CD4-positive, alpha-beta T cell treated with Interleukin-6 at 100 ng/mL for 8 hours (primary cell): Measurements from ENCODE around the gene ZNF598.

ENCODE experiments used
- DNase-seq: peaks from one replicate; pipeline ENCODE4 v3.0.0-alpha.2; 2020; ENCODE audit warnings: mixed read lengths, low spot score

The ZNF598 gene

DNA sequence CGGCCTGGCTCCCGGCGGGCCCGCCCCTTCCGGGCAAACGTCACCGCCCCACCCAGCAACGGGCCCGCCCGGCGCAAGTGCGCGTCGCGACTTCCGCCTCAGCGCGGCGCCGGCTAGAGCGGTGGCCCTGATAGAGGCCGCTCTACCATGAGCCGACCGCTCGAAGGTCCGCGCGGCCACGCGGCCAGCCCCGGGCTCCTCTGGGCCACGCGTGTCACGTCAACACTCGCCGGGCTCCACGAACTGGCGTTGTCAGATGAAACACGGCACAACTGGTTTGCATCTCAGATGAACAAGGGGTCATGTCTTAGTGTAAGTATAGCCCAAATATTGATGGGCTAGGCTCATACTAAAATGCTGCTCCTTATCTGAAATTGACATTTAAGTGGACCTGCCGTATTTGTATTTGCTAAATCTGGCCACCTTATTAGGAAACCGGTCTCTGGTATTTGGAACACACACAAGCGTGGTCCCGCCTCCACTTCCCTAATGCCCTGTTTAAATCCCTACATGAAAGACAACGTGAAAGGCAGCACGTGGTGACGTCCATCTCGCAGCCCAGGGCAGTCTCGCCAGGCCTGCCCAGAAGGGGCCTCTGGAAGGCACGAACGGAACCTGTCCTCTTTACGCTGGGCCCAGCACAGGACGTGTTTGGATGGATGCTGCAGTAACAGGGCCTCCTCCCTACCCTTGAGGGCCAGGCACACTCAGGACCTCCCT is at the start of gene ZNF598:
Gene ZNF598, minus strand, starts transcription at position 31 of the 720 bp plus-strand sequence.
- peak; percentile 68 for DNase-seq

DNA sequence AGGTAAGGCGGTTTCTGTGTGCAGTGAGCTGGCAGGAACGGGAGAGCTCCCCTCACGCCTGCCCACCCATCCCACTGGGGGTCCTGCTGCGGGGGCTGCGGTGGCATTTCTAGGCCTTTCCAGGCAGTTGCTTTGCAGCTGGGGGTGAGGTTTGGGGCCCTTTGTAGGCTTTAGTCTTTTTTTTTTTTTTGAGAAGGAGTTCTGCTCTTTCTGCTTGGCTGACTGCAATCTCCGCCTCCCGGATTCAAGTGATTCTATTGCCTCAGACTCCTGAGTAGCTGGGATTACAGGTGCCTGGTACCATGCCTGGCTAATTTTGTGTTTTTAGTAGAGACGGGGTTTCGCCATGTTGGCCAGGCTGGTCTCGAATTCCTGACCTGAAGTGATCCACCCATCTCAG is 49.3 kb upstream of the ZNF598 start:
- DNase-seq: no peak

DNA sequence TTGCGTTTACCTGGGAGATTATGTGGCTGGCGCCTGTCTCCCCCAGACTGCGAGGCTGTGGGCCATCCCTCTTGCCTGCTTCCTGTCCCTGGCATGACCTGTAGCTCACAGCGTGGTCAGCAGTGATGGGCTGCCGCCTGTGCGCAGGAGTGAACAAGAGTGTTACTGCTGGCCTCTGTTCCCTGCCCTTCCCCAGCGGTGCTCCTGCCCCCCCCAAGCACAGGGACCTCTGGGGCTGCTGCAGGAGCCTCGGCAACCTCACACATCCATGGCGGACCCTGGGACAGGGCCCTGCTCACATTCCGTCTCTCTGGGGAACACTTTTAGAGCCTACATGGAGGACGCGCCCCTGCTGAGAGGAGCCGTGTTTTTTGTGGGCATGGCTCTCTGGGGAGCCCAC is 48.8 kb upstream of the ZNF598 start:
- no peak for DNase-seq

DNA sequence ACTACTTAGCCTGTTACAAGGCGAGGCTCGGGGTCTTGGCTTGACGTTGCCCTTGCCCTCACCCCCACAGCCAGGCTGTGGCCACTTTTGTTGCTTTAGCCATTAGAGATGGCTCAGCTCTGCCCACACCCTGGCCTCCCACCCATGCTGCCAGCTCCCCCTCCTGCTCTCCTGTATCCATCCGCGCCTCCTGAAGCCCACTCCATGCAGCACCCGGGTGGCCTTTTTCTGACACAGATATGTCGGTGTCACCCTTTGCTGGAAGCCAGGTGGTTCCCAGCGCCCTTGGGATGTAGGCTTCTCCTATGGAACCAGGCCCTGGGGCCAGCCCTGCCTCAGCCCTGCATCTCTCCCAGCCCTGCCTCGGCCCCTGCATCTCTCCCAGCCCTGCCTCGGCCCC is 47.8 kb upstream of the ZNF598 start:
- no peak for DNase-seq

DNA sequence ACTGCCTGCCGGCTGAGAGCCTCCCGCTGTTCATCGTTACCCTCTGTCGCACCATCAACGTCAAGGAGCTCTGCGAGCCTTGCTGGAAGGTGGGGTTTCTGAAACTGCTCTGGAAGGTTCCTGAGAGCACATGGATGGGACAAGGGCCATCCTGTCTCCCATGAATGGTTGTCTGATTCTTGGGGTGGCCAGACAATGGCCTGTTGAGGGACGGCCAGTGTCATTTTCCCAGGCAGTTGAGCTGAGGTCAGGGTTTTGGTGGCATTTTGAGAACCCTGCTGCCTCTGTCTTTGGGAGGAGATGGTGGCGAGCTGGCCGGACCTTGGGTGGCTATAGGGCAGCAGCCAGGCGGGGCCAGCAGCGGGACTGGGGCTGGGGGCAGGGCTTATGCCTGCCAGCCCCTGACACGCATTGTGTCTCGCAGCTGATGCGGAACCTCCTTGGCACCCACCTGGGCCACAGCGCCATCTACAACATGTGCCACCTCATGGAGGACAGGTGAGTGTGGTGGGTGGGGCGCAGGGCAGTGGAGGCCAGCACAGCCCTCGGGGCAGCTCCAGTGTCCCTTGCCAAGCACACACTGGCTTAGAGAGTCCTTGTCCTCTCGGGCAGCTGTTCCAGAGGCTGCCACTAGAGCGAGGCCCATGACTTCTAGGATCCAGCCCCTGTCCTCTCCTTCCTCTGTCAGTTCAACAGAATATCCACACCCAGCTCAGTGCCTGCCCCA is 47.2 kb upstream of the ZNF598 start:
- DNase-seq: no peak

DNA sequence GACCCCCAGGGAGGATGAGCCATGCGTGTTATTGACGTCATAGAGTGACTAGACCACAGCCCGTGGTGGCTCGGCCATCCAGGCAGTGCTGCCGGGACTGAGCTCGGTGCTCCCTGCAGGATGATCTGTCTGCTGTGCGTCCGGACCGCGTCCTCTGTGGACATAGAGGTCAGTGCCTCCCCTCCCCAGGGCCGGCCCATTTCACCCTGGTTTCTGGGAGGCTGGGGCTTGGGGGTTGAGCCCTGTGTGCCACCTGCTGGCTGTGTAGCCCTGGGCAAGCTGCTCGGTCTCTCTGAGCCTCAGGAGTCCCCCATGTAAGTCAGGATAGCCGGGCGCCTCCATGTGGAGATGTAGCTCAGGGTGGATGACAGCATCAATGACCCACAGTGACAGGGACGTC is 46.5 kb upstream of the ZNF598 start:
- no peak for DNase-seq

DNA sequence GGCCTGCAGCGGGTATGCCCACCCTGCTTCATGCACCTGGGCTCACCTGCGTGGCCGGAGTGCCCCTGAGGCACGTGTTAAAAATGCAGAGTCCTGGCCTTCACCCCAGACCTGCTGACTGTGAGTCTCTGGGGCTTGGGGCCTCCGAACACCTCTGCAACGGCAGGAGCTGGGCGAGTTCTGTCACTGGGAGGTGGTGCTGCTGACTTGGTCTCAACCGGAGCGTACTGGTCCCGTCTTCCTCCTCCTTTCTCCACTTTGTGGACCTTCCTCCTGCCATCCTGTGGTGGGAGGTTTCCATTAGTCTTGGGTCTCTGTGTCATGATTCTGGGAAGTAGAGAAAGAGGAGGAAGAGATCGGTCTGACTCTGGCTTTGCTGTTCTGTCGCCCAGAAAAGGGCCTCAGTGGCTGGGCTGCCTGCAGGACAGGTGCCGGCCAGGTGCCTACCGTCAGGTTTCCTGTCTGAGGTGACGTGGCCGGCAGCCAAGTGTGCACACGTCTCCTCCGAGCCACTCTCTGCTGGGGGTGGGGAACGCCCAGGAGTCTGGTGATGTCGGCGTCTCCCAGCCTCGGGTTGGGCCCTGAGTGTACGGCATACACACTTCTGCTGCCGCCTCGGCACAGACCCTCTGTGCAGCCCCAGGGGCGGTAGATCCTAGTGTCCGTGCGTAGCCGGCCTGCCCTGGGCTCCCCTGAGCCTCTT is 45.1 kb upstream of the ZNF598 start:
- DNase-seq: no peak

DNA sequence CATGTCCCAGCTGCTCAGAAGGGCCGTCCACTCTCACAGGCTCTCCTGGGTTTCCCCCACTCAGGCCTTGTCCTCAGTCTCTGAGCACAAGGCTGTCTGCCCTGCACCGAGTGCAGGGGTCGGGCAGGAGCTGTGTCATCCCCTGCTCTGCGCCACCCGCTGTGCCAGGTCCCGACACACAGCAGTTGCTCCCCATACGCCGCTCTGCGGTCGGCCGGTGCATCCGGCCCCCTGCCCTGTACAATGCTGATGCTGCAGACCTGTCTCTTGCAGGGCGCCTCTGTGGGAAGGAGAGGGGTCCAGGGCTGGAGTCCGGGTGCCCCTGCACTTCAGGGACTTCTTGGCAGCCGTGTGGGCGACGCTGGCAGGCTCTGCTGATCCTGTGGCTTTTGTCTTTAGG is 44.3 kb upstream of the ZNF598 start:
- DNase-seq: no peak

DNA sequence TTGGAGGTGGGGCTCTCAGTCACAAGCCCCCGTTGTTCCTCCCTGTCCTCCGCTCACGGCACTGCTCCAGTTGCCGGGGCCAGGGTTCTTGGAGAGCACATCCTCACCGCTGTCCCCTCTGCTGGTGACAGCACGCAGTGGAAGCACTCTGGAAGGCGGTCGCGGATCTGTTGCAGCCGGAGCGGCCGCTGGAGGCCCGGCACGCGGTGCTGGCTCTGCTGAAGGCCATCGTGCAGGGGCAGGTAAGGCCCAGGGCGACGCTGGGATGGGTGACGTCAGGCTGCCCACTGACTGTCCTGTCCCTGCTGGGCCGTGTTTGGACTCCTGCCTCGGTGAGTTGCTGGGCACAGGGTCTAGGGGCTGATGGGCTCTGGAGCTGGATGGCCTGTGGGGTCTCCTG is 43.6 kb upstream of the ZNF598 start:
- no peak for DNase-seq

DNA sequence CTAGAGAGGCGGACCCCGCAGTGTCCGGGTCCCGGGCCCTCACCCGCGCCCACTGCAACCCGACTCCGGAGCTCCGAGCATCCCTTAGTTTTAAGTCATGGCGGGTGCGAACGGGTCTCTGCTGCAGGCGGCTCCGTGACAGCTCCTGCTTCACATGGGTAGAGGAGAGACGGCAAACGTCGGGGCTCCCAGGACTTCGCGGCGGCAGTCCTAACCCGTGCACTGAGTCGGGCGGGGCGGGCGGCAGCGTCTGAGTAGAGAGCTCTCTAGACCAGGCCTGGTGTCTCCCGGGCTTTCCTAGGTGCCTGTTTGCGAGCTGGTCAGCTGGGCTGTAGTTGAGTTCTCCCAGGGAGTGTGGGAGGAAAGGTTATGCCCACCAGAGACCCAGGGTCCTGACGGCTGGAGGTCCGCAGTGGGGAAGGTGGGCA is 38.5 kb upstream of the ZNF598 start:
- no peak for DNase-seq

DNA sequence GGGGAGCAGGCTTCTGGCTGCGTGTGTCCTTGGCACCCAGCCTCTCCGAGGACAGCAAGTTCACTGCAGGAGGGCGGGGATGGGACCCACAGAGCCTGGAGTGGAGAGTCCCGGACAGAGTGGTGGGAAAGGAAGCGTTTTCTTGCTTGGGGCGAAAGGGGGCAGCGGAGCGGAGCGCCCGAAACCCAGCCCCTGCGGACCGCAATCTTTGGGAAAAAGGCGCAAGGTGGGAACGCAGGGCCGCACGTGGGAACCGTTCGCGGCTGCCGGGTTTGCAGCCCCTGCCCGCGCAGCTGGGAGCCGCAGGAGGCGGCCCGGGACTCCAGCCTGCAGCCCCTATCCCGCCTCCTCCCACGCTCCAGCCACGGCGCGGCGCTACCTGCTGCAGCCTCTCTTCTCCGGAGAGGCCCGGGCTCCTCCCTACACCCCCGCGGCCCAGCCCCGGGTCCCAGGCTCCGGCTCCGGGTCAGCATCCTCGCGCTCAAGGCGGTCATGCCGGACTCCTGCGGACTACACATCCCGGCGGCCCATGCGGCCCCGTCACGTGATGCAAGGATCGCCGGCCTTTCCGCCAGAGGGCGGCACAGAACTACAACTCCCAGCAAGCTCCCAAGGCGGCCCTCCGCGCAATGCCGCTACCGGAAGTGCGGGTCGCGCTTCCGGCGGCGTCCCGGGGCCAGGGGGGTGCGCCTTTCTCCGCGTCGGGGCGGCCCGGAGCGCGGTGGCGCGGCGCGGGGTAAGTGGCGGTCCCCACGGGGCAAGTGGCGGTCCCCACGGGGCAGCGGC is 37.9 kb upstream of the ZNF598 start, which contains the start of the genes NTHL1 and TSC2:
Gene NTHL1, minus strand, starts transcription at position 505 of the 786 bp plus-strand sequence. Its CDS starts 11 bp downstream, at position 494.
Gene TSC2, plus strand, starts transcription at position 656 of the 786 bp plus-strand sequence. CDS start 631 bp downstream, outside the sequence.
- DNase-seq: peak; percentile 92

DNA sequence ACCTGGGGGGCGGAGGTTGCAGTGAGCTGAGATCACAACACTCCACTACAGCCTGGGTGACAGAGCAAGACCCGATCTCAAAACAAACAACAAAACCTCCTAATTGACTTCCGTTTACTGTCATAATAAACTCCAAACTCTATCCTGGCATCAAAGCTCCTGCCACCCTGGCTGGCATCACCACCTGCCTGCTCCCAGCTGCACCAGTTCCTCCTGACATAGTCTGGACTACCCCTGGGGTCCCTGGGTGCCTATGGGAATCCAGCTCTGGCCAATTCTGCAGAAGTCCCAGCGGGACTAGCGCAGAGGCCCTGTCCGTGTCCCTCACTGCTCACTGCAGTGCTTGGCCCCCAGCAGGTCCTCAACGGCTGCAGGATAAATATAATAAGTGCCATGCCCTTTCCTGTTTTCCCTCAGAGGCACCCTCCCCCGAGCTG is 37.3 kb upstream of the ZNF598 start:
- no peak for DNase-seq

DNA sequence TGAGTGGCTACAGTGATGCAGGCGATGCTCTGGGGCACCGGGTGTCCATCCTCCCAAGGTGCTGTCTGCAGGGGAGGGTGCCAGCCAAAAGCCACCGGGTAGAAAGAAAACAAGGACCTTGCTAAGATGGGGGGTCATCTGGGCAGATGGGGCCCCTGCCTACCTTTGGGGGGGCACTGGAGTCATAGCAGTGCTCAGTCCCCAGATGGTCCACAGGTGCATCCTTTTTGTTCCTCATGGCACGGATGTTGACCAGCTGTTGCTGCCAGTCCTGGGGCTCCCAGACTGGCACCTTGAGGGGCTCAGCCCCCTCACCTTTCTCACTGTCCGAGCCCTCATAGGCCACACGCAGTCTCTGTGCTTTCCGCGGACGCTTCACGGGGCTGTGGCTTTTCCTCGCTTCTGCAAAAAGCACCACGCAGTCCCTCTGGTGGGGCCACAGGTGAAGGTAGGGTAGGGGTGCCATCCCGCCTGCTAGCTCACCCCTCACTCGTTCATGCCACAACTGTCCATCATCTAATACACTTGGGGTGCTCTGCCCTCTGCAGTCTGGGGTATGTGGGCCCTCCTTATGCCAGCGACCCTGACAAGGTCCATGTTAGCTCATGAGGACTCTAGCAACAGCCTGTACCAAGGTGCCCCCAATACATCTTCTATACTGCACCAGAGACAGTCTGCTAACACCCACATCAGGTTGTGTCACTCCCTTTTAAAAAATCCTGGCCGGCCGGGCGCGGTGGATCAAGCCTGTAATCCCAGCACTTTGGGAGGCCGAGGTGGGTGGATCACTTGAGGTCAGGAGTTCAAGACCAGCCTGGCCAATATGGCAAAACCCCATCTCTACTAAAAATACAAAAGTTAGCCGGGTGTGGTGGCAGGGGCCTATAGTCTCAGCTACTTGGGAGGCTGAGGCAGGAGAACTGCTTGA is 36.6 kb upstream of the ZNF598 start:
- no peak for DNase-seq

DNA sequence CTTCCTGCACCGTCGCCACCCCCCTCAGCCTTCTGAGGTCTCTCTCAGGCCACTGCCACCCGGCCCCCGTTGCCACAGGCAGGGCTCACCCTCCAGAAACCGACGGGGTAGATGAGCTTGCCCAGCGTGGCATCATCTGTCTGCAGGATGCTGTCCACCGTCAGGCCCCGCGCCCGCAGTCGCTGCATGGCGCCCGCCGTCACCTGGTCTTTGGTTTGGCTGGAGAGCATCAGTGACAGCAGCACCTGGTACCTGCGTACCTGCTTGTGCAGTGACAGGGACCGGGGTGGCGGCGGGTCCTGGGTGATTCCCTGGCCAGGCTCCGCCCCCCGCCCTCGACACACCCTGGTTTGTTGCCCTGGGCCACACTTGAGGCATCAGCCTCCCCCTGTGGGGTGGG is 34.9 kb upstream of the ZNF598 start:
- no peak for DNase-seq

DNA sequence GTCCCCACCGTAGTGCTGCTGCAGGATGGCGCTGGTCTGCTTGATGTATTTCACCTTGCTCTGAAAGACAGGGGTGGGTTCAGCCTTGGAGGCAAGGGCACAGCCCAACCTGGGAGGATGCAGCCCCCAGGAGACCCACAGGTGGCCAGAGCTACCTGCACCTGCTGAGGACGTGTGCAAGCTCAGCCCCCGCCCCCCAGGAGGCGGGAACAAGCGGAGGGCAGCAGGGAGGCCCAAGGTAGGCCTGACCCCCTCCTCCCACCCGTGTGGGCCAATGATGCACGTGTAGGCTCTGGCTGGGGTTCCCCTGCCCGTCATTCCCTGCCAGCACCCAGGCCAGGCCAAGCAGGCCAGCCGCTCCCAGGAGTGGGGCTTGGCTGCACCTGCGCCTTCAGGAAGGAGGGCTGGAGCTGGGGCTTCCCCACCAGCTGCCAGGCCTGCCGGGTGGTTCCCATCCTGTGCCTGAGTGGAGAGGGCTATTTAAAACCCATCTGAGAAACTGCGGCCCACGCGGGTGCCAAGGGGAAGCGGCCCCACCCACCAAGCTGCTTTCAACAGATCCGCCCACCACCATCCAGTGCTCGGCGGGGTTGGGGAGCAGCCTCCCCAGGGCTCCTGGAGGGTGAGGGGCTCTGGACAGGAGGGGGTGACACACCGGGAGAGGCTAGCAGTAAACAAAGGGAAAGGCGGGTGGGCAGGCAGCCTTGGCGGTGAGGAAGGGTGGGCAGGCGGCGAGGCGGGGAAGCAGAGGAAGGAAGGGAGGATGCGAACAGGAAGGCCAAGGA is 34.2 kb upstream of the ZNF598 start:
- no peak for DNase-seq

DNA sequence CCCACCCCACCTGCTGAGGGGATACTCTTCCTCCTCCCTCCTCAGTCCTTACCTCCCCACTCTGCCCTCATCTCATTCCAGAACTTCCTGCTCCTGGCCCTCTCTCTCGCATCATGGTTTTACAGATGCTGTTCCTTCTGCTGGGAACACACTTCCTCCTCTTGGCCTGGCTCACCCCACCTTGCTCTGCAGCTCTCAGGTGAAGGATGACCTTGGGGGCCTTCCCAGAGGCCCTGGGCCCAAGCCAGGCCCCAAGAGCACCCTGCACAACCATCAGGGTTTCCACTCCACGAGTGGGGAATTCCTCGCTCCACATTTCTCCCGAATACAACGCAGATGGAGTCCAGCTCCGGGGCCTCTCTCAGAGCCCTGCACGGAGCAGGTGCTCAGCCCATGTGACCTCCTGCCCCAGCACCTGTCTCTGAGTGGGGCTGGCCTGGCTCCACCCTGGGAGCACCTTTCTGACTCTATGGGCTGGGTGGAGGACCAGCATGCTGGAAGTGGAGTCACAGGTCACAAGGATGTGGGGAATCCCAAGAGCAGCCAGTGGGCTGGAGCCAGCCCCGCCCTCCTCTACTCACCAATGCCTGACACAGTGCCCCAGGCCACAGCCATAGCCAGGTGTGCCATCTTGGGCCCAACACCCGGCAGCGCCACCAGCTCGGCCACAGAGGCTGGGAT is 33.5 kb upstream of the ZNF598 start:
- no peak for DNase-seq

DNA sequence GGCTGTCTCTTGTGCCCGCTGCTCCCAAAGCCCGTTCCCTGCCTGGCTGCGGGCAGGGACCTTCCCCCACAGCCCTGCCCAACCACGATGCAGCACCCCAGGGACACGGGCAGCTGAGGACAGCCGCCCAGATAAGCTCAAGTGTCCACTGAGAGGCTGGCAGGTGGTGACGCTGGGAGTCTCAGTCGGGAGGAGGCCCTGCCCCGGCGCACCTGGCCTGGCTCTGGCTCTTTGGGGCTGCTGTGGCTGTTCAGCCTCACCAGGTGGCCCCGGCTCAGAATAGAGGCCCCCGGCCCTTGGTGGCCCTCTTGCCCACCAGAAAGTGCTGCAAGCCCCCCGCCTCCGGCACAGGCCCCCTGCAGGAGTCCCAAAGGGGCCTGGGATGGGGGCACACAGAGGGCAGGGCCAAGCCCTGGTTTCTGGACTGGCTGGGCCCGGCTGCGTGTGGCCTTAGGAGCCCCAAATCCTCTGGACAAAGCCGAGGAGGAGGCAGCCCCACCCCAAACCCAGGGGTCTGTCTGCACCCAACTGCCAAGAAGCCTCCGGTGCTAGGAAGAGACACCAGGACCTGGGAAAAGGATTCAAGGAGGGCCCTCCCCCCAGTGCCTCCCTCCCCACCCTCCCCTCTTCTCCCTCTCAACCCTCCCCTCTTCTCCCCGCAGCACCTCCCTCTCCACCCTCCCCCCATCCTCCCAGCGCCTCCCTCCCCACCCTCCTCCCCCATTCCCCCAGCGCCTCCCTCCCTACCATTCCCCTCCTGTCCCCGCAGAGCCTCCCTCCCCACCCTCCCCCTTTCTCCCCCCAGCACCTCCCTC is 32.8 kb upstream of the ZNF598 start:
- DNase-seq: no peak

DNA sequence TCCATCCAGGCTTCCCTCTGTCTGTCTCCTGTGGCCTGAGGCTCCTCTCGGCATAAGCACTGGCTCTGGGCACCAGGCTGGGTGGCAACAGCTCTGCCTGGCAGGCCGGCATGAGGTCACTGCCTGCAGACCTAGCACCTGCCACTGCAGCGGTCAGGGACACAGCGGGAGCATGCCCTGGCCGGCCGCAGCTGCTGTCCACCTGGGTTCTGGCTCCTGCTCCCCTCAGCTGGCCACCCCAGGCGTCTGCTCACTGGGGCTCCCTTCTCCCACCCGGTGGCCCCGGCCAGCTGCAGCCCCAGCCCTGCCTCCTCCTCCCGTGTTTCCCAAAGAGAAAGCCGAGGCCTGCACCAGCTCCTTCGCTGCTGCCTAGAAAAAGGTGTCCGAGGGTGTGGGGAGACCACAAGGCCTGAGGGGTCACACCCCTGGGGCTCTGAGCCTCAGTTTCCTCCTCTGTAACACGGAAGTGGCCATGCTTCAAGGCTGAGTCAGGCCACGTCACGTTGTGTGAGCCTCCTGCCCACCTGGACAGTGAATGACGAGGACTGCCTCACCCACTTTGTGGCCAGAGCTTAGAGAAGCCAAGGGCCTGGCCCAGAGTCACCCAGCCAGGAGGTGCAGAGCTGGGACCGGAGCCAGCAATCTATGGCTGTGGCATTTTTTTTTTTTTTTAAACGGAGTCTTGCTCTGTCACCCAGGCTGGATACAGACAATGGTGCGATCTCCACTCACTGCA is 31.3 kb upstream of the ZNF598 start:
- DNase-seq: no peak
